ENCODE measurements around the gene PTPRM.

DNA sequence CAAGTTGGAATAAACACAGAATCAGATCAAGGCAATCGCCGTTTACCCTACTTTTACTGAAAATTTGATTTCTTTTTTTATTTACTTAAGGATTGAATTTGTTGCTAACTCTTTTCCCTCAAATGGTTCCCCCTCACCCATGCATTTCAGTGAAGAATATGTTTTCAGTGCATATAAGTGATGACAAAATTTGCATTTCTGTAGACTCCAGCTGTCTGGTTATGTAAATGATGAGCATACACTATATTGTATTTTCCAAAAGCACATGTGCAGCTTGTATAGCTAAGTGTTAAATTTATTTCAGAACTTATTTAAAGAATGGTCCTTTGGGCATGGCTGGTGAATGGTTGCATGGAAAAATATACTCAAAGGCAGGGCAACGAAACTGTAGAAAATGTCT, 437.7 kb downstream of the PTPRM start:
- TF ChIP-seq POLR2A (IDR thresholded peaks at IDR 0.05; ENCODE audit: low read depth, low read length) (no peak), POLR2AphosphoS5 (IDR thresholded peaks at IDR 0.05; ENCODE audit: low read depth, low read length) (no peak), SPI1 (IDR thresholded peaks at IDR 0.05; ENCODE audit: low read depth, low read length) (no peak)

Data from GM12891 (cell line).